Lung (tissue), 12 donors: ENCODE results near the gene RHOG. TPM values are rescaled to one million over a fixed set of nuclear protein-coding genes. Genes with fewer than 3 reads are reported as not detected.

ENCODE experiments used
- ATAC-seq: fragments of 200-7000 bp; cut with Tn5 transposase; one replicate; pipeline ENCODE4 v1.9.1; 2020; ENCODE audit warnings: moderate number of reproducible peaks; ENCODE audit not compliant: insufficient read depth, low FRiP score
- DNase-seq, 3 donors: peaks; one replicate each; pipeline ENCODE4 v3.0.0-alpha.2; 2013 to 2017
- H3K27ac ChIP-seq, 2 donors: one replicate each; pipeline ENCODE4 v1.5.1; 2013; ENCODE audit warnings: mild to moderate bottlenecking in 2 of 2, moderate library complexity in 2 of 2, control low read depth in 1 of 2, inconsistent platforms in 1 of 2, low read depth in 1 of 2, low read length in 1 of 2
- H3K27me3 ChIP-seq, 3 donors: one replicate each; pipeline ENCODE4 v1.5.1; 2013; ENCODE audit warnings: low read length in 2 of 3; ENCODE audit not compliant: control insufficient read depth in 3 of 3, insufficient read depth in 3 of 3
- H3K36me3 ChIP-seq, 4 donors: one replicate each; pipeline ENCODE4 v1.5.1; 2013; ENCODE audit warnings: low read length in 4 of 4, mild to moderate bottlenecking in 1 of 4, moderate library complexity in 1 of 4; ENCODE audit not compliant: control insufficient read depth in 4 of 4, insufficient read depth in 4 of 4
- H3K4me1 ChIP-seq, 5 donors: one replicate each; pipeline ENCODE4 v1.5.1; 2013; ENCODE audit warnings: low read length in 5 of 5, mild to moderate bottlenecking in 2 of 5, moderate library complexity in 1 of 5; ENCODE audit not compliant: control insufficient read depth in 5 of 5, insufficient read depth in 5 of 5
- H3K4me3 ChIP-seq: one replicate; pipeline ENCODE4 v1.5.1; 2013; ENCODE audit warnings: mild to moderate bottlenecking, control low read depth, moderate library complexity
- H3K9ac ChIP-seq, 2 donors: one replicate each; pipeline ENCODE4 v1.5.1; 2013; ENCODE audit warnings: low read length in 2 of 2, control low read depth in 1 of 2; ENCODE audit not compliant: insufficient read depth in 1 of 2
- H3K9me3 ChIP-seq, 4 donors: one replicate each; pipeline ENCODE4 v1.5.1; 2013; ENCODE audit warnings: low read length in 3 of 4, mild to moderate bottlenecking in 1 of 4, moderate library complexity in 1 of 4; ENCODE audit not compliant: control insufficient read depth in 4 of 4, insufficient read depth in 3 of 4
- WGBS, 2 donors: extraction: QIAGEN DNeasy Blood & Tissue Kit; methylation state at CpG; one replicate each; pipeline ENCODE4 v1.1.7; 2013; 5-methylcytosine and 5-hydroxymethylcytosine counted together
- polyA plus RNA-seq, 2 donors: library from polyadenylated mRNA; stranded (reverse); fragments of 200-250 nt; gene quantifications; one replicate each; pipeline ENCODE4 v1.2.1, GENCODE V29; 2013
- total RNA-seq, 2 donors: library from RNA; depleted of rRNA in 1 of 2; stranded (reverse); fragments of >200 nt in 1 of 2; gene quantifications; one replicate each; pipeline ENCODE4 v1.2.1, GENCODE V29; 2014 to 2021
- TF ChIP-seq, protein P1 (sequence below): IDR thresholded peaks from 2 replicates; pipeline ENCODE4 v1.5.1; 2012; ENCODE audit warnings: mild to moderate bottlenecking; ENCODE audit errors: control extremely low read depth, extremely low read depth
- donor health status: control.
- donor health status: control.
- donor health status: Bipolar disorder and iron deficiency.
- donor health status: healthy.
- donor health status: DM: yes; HTN: yes; CAD: no.

Gene RHOG
- total and polyA plus RNA-seq, 4 donors, result 15.4 to 287 (median 82.6) TPM

- ATAC-seq, result no peak
- 41 to 54% methylated on average over 11 of the region's 11 CpGs for WGBS, 2 donors
- no peaks in the 10 kb centered on the region for H3K27me3 ChIP-seq
- H3K4me1 ChIP-seq, result peaks cover 4 to 36% (median 19%) of the 10 kb centered on the region in 5 donors
- peak overlapping the region in 1 of 2 donors; percentile 94 for H3K27ac ChIP-seq
- TF ChIP-seq, protein P1, sequence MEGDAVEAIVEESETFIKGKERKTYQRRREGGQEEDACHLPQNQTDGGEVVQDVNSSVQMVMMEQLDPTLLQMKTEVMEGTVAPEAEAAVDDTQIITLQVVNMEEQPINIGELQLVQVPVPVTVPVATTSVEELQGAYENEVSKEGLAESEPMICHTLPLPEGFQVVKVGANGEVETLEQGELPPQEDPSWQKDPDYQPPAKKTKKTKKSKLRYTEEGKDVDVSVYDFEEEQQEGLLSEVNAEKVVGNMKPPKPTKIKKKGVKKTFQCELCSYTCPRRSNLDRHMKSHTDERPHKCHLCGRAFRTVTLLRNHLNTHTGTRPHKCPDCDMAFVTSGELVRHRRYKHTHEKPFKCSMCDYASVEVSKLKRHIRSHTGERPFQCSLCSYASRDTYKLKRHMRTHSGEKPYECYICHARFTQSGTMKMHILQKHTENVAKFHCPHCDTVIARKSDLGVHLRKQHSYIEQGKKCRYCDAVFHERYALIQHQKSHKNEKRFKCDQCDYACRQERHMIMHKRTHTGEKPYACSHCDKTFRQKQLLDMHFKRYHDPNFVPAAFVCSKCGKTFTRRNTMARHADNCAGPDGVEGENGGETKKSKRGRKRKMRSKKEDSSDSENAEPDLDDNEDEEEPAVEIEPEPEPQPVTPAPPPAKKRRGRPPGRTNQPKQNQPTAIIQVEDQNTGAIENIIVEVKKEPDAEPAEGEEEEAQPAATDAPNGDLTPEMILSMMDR, result no peak
- H3K4me3 ChIP-seq, result no peak overlapping the region
- no peak overlapping the region for H3K9ac ChIP-seq
- H3K9me3 ChIP-seq, result no peaks in the 10 kb centered on the region
- no peaks in the 10 kb centered on the region for H3K36me3 ChIP-seq
- DNase-seq, result peak in 1 of 3 donors; percentile 30
Measured at GRCh38 chr11:3853899-3854659, 13.3 kb upstream of the RHOG start.

GRCh38 chr11:3853545-3853842 is 12.7 kb upstream of the RHOG start:
- DNase-seq (no peak), ATAC-seq (no peak)
- H3K4me1 ChIP-seq, result peaks cover 4 to 31% (median 16%) of the 10 kb centered on the region in 5 donors
- no peaks in the 10 kb centered on the region for H3K27me3 ChIP-seq
- no peaks in the 10 kb centered on the region for H3K36me3 ChIP-seq
- H3K9me3 ChIP-seq, result no peaks in the 10 kb centered on the region
- no peak overlapping the region for H3K9ac ChIP-seq
- TF ChIP-seq, protein P1, result no peak
- no peak overlapping the region for H3K27ac ChIP-seq
- H3K4me3 ChIP-seq, result no peak overlapping the region
- 98 to 100% methylated on average over 1 of the region's 1 CpG for WGBS, 2 donors

DNA sequence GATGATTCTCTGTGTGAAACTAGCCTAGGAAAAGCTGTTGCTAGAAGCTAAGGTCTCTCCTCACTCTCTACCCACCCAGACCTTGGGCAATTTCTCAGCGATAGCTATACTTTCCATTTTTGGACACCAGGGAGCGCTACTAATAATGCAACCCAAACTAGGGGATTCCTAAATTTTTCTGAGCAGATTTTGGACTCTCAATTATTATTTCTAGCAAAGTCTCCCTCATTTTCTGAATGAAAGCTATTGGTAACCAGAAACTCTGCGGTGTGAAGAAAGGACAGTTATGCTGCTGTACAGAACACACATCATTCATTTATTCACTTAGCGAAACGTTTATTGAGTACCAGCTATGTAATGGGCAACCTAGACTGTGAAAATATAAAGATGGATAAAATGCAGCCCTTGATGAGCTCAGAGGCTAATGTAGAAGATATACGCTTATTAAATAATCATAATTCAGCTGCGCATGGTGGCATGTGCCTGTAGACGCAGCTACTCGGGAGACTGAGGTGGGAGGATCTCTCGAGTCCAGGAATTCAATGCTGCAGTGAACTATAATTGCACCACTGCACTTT is 8.6 kb upstream of the RHOG start:
- Histone ChIP-seq H3K4me3 (no peak overlapping the region), H3K36me3 (no peaks in the 10 kb centered on the region), H3K4me1 (peaks cover 0 to 3% (median 2%) of the 10 kb centered on the region in 5 donors), H3K9ac (no peak overlapping the region), H3K27me3 (no peaks in the 10 kb centered on the region), H3K9me3 (no peaks in the 10 kb centered on the region), H3K27ac (no peak overlapping the region)
- TF ChIP-seq, protein P1, result peak; percentile 55
- DNase-seq (peak in 2 of 3 donors; percentile 67 to 75), ATAC-seq (peak; percentile 61)
- 64 to 68% methylated on average over 10 of the region's 10 CpGs for WGBS, 2 donors
